HG03103 (cell line): ENCODE results near the gene COL18A1.

ENCODE experiments used
- ATAC-seq: cut with Tn5 transposase; IDR thresholded peaks from one replicate; pipeline ENCODE4 v1.9.1; 2021; ENCODE audit warnings: low read depth; ENCODE audit not compliant: unreplicated experiment

Gene COL18A1

GRCh38 chr21:45411810-45412206, 6.8 kb downstream of the COL18A1 start:
- no peak for ATAC-seq

GRCh38 chr21:45412491-45412890, 7.5 kb downstream of the COL18A1 start:
- ATAC-seq: no peak

GRCh38 chr21:45412909-45413611, 8.1 kb downstream of the COL18A1 start:
- ATAC-seq: no peak

GRCh38 chr21:45413922-45414321, 9.0 kb downstream of the COL18A1 start:
- no peak for ATAC-seq

GRCh38 chr21:45414396-45415187, 9.6 kb downstream of the COL18A1 start:
- ATAC-seq: no peak

- no peak for ATAC-seq
Observed at GRCh38 chr21:45415188-45415942, 10.4 kb downstream of the COL18A1 start.

- no peak for ATAC-seq
Observed at GRCh38 chr21:45415943-45416611, 11.1 kb downstream of the COL18A1 start.

GRCh38 chr21:45416620-45417019, 11.7 kb downstream of the COL18A1 start:
- no peak for ATAC-seq

- no peak for ATAC-seq
Observed at GRCh38 chr21:45417256-45417950, 12.4 kb downstream of the COL18A1 start.

- ATAC-seq: no peak
Observed at GRCh38 chr21:45417951-45418300, 13.0 kb downstream of the COL18A1 start.

GRCh38 chr21:45418301-45419071, 13.5 kb downstream of the COL18A1 start:
- ATAC-seq: no peak

GRCh38 chr21:45419162-45419561, 14.2 kb downstream of the COL18A1 start:
- no peak for ATAC-seq

GRCh38 chr21:45420061-45421041, 15.4 kb downstream of the COL18A1 start:
- no peak for ATAC-seq

GRCh38 chr21:45421071-45421845, 16.3 kb downstream of the COL18A1 start:
- ATAC-seq: no peak

- no peak for ATAC-seq
Observed at GRCh38 chr21:45421846-45422775, 17.1 kb downstream of the COL18A1 start.

- no peak for ATAC-seq
Observed at GRCh38 chr21:45423201-45423955, 18.4 kb downstream of the COL18A1 start.
